ENCODE measurements around the gene THADA.
A peak's percentile ranks its signal among the peaks of the same experiment; 100 is the strongest.

Gene THADA

GRCh38 chr2:43341959-43342757 is 253.7 kb downstream of the THADA start:
- no peak for DNase-seq

GRCh38 chr2:43340945-43341356 is 254.9 kb downstream of the THADA start:
- no peak for DNase-seq

- no peak for DNase-seq
Observed at GRCh38 chr2:43340066-43340465, 255.8 kb downstream of the THADA start.

- no peak for DNase-seq
Observed at GRCh38 chr2:43333656-43334144, 262.1 kb downstream of the THADA start.

GRCh38 chr2:43333101-43333655 is 262.7 kb downstream of the THADA start:
- DNase-seq, result no peak

- no peak for DNase-seq
Observed at GRCh38 chr2:43332653-43333052, 263.2 kb downstream of the THADA start.

- DNase-seq, result no peak
Observed at GRCh38 chr2:43331422-43331821, 264.4 kb downstream of the THADA start.

GRCh38 chr2:43329637-43330036 is 266.2 kb downstream of the THADA start:
- DNase-seq, result no peak

- no peak for DNase-seq
Observed at GRCh38 chr2:43328832-43329231, 267.0 kb downstream of the THADA start.

- no peak for DNase-seq
Observed at GRCh38 chr2:43328133-43328532, 267.7 kb downstream of the THADA start.

GRCh38 chr2:43327119-43327518 is 268.7 kb downstream of the THADA start:
- no peak for DNase-seq

GRCh38 chr2:43326101-43326825 is 269.6 kb downstream of the THADA start:
- no peak for DNase-seq

GRCh38 chr2:43325107-43325811 is 270.6 kb downstream of the THADA start:
- no peak for DNase-seq

GRCh38 chr2:43324259-43325106 is 271.4 kb downstream of the THADA start:
- no peak for DNase-seq

- no peak for DNase-seq
Observed at GRCh38 chr2:43323857-43324256, 272.0 kb downstream of the THADA start.

- DNase-seq, result peak; percentile 19 to 67
Observed at GRCh38 chr2:43321446-43321845, 274.4 kb downstream of the THADA start.

- no peak for DNase-seq
Observed at GRCh38 chr2:43319541-43319940, 276.3 kb downstream of the THADA start.

- DNase-seq, result no peak
Observed at GRCh38 chr2:43318791-43319190, 277.0 kb downstream of the THADA start.

- DNase-seq, result no peak
Observed at GRCh38 chr2:43317680-43318079, 278.2 kb downstream of the THADA start.

GRCh38 chr2:43317194-43317593 is 278.6 kb downstream of the THADA start:
- DNase-seq, result no peak

- no peak for DNase-seq
Observed at GRCh38 chr2:43315482-43315881, 280.4 kb downstream of the THADA start.

GRCh38 chr2:43314299-43314927 is 281.4 kb downstream of the THADA start:
- DNase-seq, result no peak
